GM20431 (cell line): ENCODE measurements around the gene COL15A1.
"Not testable (repeated sequence)": the region's sequence is repeated elsewhere in the genome, so short reads cannot be mapped to it uniquely, and the experiment has no call there.

Experiments
- in situ Hi-C: fragments of 300-500 bp; cut with MseI, MboI; formaldehyde crosslinking; loops from one replicate; pipeline ENCODE4 v1.15.0; 2020; ENCODE audit warnings: low sequenced_read_pairs; ENCODE audit not compliant: unreplicated experiment

Gene COL15A1

GRCh38 chr9:99004717-99005460 lies 61.2 kb downstream of the COL15A1 start:
- in situ Hi-C loops, result loop anchor here (10.0 kb wide), 1 partner anchor 140 kb away; no protein-coding TSS in a partner anchor

GRCh38 chr9:99005651-99006050 lies 61.9 kb downstream of the COL15A1 start:
- in situ Hi-C loops, result loop anchor here (10.0 kb wide), 1 partner anchor 139 kb away; no protein-coding TSS in a partner anchor

GRCh38 chr9:99006511-99006910 lies 62.8 kb downstream of the COL15A1 start:
- in situ Hi-C loops, result loop anchor here (10.0 kb wide), 1 partner anchor 138 kb away; no protein-coding TSS in a partner anchor

- in situ Hi-C loops, result loop anchor here (10.0 kb wide), 1 partner anchor 138 kb away; no protein-coding TSS in a partner anchor
These were observed 63.3 kb downstream of the COL15A1 start for GRCh38 chr9:99006979-99007378.

- in situ Hi-C loops, result loop anchor here (10.0 kb wide), 1 partner anchor 137 kb away; no protein-coding TSS in a partner anchor
These were observed 64.5 kb downstream of the COL15A1 start for GRCh38 chr9:99008203-99008602.

GRCh38 chr9:99010393-99010792 lies 66.7 kb downstream of the COL15A1 start:
- in situ Hi-C loops, result not testable (repeated sequence)

- in situ Hi-C loops, result no loop called here
These were observed 67.5 kb downstream of the COL15A1 start for GRCh38 chr9:99011161-99011709.

- in situ Hi-C loops, result no loop called here
These were observed 69.3 kb downstream of the COL15A1 start for GRCh38 chr9:99012957-99013512.

GRCh38 chr9:99013550-99013949 lies 69.8 kb downstream of the COL15A1 start:
- in situ Hi-C loops, result no loop called here

- in situ Hi-C loops, result no loop called here
These were observed 71.7 kb downstream of the COL15A1 start for GRCh38 chr9:99015448-99015847.

- in situ Hi-C loops, result no loop called here
These were observed 72.2 kb downstream of the COL15A1 start for GRCh38 chr9:99015890-99016289.

GRCh38 chr9:99016681-99017387 lies 73.1 kb downstream of the COL15A1 start:
- in situ Hi-C loops, result no loop called here

GRCh38 chr9:99018653-99019052 lies 74.9 kb downstream of the COL15A1 start:
- in situ Hi-C loops, result no loop called here

GRCh38 chr9:99019510-99020331 lies 76.0 kb downstream of the COL15A1 start:
- in situ Hi-C loops, result no loop called here

GRCh38 chr9:99020786-99021436 lies 77.2 kb downstream of the COL15A1 start:
- in situ Hi-C loops, result no loop called here

GRCh38 chr9:99021512-99021911 lies 77.8 kb downstream of the COL15A1 start:
- in situ Hi-C loops, result no loop called here

- in situ Hi-C loops, result no loop called here
These were observed 79.5 kb downstream of the COL15A1 start for GRCh38 chr9:99023231-99023630.

GRCh38 chr9:99023831-99024230 lies 80.1 kb downstream of the COL15A1 start:
- in situ Hi-C loops, result no loop called here

- in situ Hi-C loops, result no loop called here
These were observed 81.3 kb downstream of the COL15A1 start for GRCh38 chr9:99024959-99025358.
